Ascending aorta (tissue), 2 donors: ENCODE data around the gene IL22. TPM values are rescaled to one million over a fixed set of nuclear protein-coding genes. Genes with fewer than 3 reads are reported as not detected.
A peak's percentile ranks its signal among the peaks of the same experiment; 100 is the strongest.

Experiments
- DNase-seq, 2 donors: peaks; one replicate each; pipeline ENCODE4 v3.0.0-alpha.2; 2019; ENCODE audit warnings: low spot score in 2 of 2
- H3K27ac ChIP-seq, 2 donors: fragments of 200-600 bp; sonication (generic); one replicate each; pipeline ENCODE4 v1.5.1; 2016 to 2017; ENCODE audit warnings: mild to moderate bottlenecking in 1 of 2
- H3K27me3 ChIP-seq: fragments of 200-600 bp; sonication (generic); one replicate; pipeline ENCODE4 v1.5.1; 2017
- H3K36me3 ChIP-seq, 2 donors: fragments of 200-600 bp; sonication (generic); one replicate each; pipeline ENCODE4 v1.5.1; 2016
- H3K4me1 ChIP-seq, 2 donors: fragments of 200-600 bp; sonication (generic); one replicate each; pipeline ENCODE4 v1.5.1; 2016 to 2017; ENCODE audit warnings: mild to moderate bottlenecking in 1 of 2
- H3K4me3 ChIP-seq, 2 donors: fragments of 200-600 bp; sonication (generic); one replicate each; pipeline ENCODE4 v1.5.1; 2016 to 2017; ENCODE audit warnings: mild to moderate bottlenecking in 1 of 2
- H3K9me3 ChIP-seq, 2 donors: fragments of 200-600 bp; sonication (generic); one replicate each; pipeline ENCODE4 v1.5.1; 2016
- CTCF ChIP-seq, 3 experiments: fragments of 200-600 bp in 2 of 3; fragments of 450-650 bp in 1 of 3; sonication (generic) in 2 of 3; IDR thresholded peaks; one replicate each; pipeline ENCODE4 v1.5.1; 2016 to 2019; ENCODE audit warnings: antibody characterized with exemption in 3 of 3, mild to moderate bottlenecking in 1 of 3, moderate library complexity in 1 of 3
- intact Hi-C: fragments of 100-400 bp; cut with DNase I; formaldehyde crosslinking; loops from one replicate; pipeline ENCODE4 v1.15.1; 2023
- total RNA-seq: library from RNA; depleted of rRNA; stranded (reverse); fragments of >200 nt; gene quantifications from one replicate; pipeline ENCODE4 v1.1.0, GENCODE V29; 2016

IL22 gene
- total RNA-seq, 1 donor from 2014 or later = not detected

GRCh38 chr12:68252077-68252476 is 1.3 kb downstream of the IL22 start:
- H3K27ac ChIP-seq = no peak overlapping the region
- TF ChIP-seq CTCF (IDR thresholded peaks at IDR 0.05) = no peak
- H3K9me3 ChIP-seq = no peaks in the 10 kb centered on the region
- intact Hi-C loops = no loop called here
- no peak overlapping the region for H3K4me3 ChIP-seq
- H3K36me3 ChIP-seq = no peaks in the 10 kb centered on the region
- no peaks in the 10 kb centered on the region for H3K4me1 ChIP-seq
- DNase-seq = no peak
- H3K27me3 ChIP-seq = no peaks in the 10 kb centered on the region

- Histone ChIP-seq H3K27ac (no peak overlapping the region), H3K36me3 (no peaks in the 10 kb centered on the region), H3K9me3 (no peaks in the 10 kb centered on the region), H3K27me3 (no peaks in the 10 kb centered on the region), H3K4me1 (no peaks in the 10 kb centered on the region), H3K4me3 (no peak overlapping the region)
- DNase-seq = no peak
- TF ChIP-seq CTCF (IDR thresholded peaks at IDR 0.05) = no peak
- intact Hi-C loops = no loop called here
These were observed 3.0 kb downstream of the IL22 start for GRCh38 chr12:68250454-68250853.

- no peak for TF ChIP-seq CTCF (IDR thresholded peaks at IDR 0.05)
- Histone ChIP-seq H3K36me3 (no peaks in the 10 kb centered on the region), H3K9me3 (no peaks in the 10 kb centered on the region), H3K27me3 (no peaks in the 10 kb centered on the region), H3K27ac (no peak overlapping the region), H3K4me1 (no peaks in the 10 kb centered on the region), H3K4me3 (no peak overlapping the region)
- intact Hi-C loops = no loop called here
- DNase-seq = no peak
These were observed 5.6 kb downstream of the IL22 start for GRCh38 chr12:68247785-68248184.

GRCh38 chr12:68246350-68246749 is 7.1 kb downstream of the IL22 start:
- Histone ChIP-seq H3K9me3 (no peaks in the 10 kb centered on the region), H3K4me1 (no peaks in the 10 kb centered on the region), H3K27ac (no peak overlapping the region), H3K27me3 (no peaks in the 10 kb centered on the region), H3K4me3 (no peak overlapping the region), H3K36me3 (no peaks in the 10 kb centered on the region)
- TF ChIP-seq CTCF (IDR thresholded peaks at IDR 0.05) = no peak
- DNase-seq = no peak
- intact Hi-C loops = no loop called here

GRCh38 chr12:68245180-68246021 is 8.0 kb downstream of the IL22 start:
- Histone ChIP-seq H3K4me1 (no peaks in the 10 kb centered on the region), H3K27ac (no peak overlapping the region), H3K27me3 (no peaks in the 10 kb centered on the region), H3K4me3 (peak overlapping the region in 1 of 2 donors; percentile 43), H3K36me3 (no peaks in the 10 kb centered on the region), H3K9me3 (no peaks in the 10 kb centered on the region)
- DNase-seq = no peak
- intact Hi-C loops = no loop called here
- no peak for TF ChIP-seq CTCF (IDR thresholded peaks at IDR 0.05)
